Sigmoid colon (tissue), 7 donors: ENCODE measurements around the gene PUSL1. TPM values are rescaled to one million over a fixed set of nuclear protein-coding genes. Genes with fewer than 3 reads are reported as not detected.

ENCODE experiments used
- DNase-seq: peaks from one replicate; pipeline ENCODE4 v3.0.0-alpha.2; 2019
- H3K27ac ChIP-seq, 4 donors: fragments of 200-600 bp; sonication (generic); one replicate each; pipeline ENCODE4 v1.5.1; 2016 to 2019; ENCODE audit warnings: mild to moderate bottlenecking in 1 of 4
- H3K27me3 ChIP-seq, 3 donors: fragments of 200-600 bp; sonication (generic); one replicate each; pipeline ENCODE4 v1.5.1; 2019; ENCODE audit warnings: mild to moderate bottlenecking in 1 of 3
- H3K36me3 ChIP-seq, 4 donors: fragments of 200-600 bp; sonication (generic); one replicate each; pipeline ENCODE4 v1.5.1; 2016 to 2019
- H3K4me1 ChIP-seq, 4 donors: fragments of 200-600 bp; sonication (generic); one replicate each; pipeline ENCODE4 v1.5.1; 2017 to 2019
- H3K4me3 ChIP-seq, 4 donors: fragments of 200-600 bp; sonication (generic); one replicate each; pipeline ENCODE4 v1.5.1; 2017 to 2019; ENCODE audit warnings: mild to moderate bottlenecking in 2 of 4, moderate library complexity in 1 of 4
- H3K9me3 ChIP-seq, 4 donors: fragments of 200-600 bp in 3 of 4; sonication (generic) in 3 of 4; one replicate each; pipeline versions ENCODE4 v1.5.1 to v1.6.1; 2013 to 2019
- EP300 ChIP-seq, 4 donors: sonication (generic); formaldehyde crosslinking; IDR thresholded peaks; one replicate each; pipeline ENCODE4 v1.6.1; 2017; ENCODE audit warnings: antibody characterized with exemption in 4 of 4
- POLR2A ChIP-seq, 2 donors: fragments of 450-650 bp; IDR thresholded peaks; one replicate each; pipeline ENCODE4 v1.6.1; 2016; ENCODE audit warnings: antibody characterized with exemption in 2 of 2, mild to moderate bottlenecking in 2 of 2, moderate library complexity in 2 of 2
- POLR2AphosphoS5 ChIP-seq, 4 donors: sonication (generic); formaldehyde crosslinking; IDR thresholded peaks; one replicate each; pipeline ENCODE4 v1.6.1; 2017; ENCODE audit warnings: antibody characterized with exemption in 4 of 4
- WGBS, 2 donors: extraction: QIAGEN DNeasy Blood & Tissue Kit; methylation state at CpG; one replicate each; pipeline ENCODE4 v1.1.7; 2013; 5-methylcytosine and 5-hydroxymethylcytosine counted together
- intact Hi-C: fragments of 100-400 bp; cut with DNase I; formaldehyde crosslinking; loops from one replicate; pipeline ENCODE4 v1.15.1; 2023
- polyA plus RNA-seq, 3 donors: library from polyadenylated mRNA; stranded (reverse); fragments of 200-250 nt; gene quantifications; one replicate each; pipeline ENCODE4 v1.2.3, GENCODE V29; 2013
- total RNA-seq, 4 donors: library from RNA; depleted of rRNA; stranded (reverse); fragments of >200 nt; gene quantifications; one replicate each; pipeline ENCODE4 v1.1.0, GENCODE V29; 2016
- TF ChIP-seq, protein P1 (sequence below), 4 experiments: fragments of 450-650 bp in 3 of 4; fragments of 200-600 bp in 1 of 4; IDR thresholded peaks; one replicate each; pipeline ENCODE4 v1.5.1; 2016 to 2019; ENCODE audit warnings: antibody characterized with exemption in 4 of 4, mild to moderate bottlenecking in 3 of 4, moderate library complexity in 2 of 4
- donor health status: healthy with polysubstance abuse.
- donor health status: Bipolar disorder and iron deficiency.
- donor health status: healthy.

PUSL1 gene
- total and polyA plus RNA-seq, 7 donors = 12.6 to 24.0 (median 18.9) TPM

DNA sequence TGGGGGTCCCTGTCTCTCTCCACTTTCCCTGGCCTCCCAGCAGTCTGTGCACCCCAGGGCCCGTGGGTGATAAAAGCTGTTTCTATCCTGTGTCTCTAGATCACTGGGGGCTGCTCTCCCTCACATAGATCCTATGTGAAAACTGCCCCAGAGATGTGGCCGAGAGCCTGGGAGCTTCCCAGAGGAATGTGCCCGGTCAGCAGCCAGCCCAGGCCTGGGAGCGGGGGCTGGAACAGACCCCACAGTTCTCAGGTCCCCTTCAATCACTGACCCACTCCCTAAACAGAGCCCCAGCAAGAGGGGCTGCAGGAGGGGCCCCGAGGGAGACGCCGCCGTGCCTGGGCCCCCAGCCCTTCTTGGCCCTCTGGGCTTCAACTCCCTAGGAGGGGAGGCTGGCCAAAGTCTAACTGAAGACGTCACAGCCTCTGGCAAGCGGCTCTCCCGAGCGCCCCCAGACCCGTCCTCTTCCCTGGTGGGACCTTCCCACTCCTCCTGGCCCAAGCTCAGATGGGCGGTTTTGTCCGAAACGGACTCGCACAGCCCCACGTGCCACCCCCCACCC is 49.6 kb downstream of the PUSL1 start:
- WGBS, 2 donors = 13 to 20% methylated on average over 18 of the region's 18 CpGs
- Histone ChIP-seq H3K4me1 (peaks cover 0 to 90% (median 76%) of the 10 kb centered on the region in 4 donors), H3K4me3 (peak overlapping the region; percentile 65 to 76 (median 68)), H3K27ac (peak overlapping the region; percentile 86 to 95 (median 94)), H3K9me3 (no peaks in the 10 kb centered on the region), H3K36me3 (peaks cover 7 to 22% (median 9%) of the 10 kb centered on the region in 4 donors), H3K27me3 (no peaks in the 10 kb centered on the region)
- intact Hi-C loops = no loop called here
- DNase-seq = no peak
- TF ChIP-seq, protein P1, sequence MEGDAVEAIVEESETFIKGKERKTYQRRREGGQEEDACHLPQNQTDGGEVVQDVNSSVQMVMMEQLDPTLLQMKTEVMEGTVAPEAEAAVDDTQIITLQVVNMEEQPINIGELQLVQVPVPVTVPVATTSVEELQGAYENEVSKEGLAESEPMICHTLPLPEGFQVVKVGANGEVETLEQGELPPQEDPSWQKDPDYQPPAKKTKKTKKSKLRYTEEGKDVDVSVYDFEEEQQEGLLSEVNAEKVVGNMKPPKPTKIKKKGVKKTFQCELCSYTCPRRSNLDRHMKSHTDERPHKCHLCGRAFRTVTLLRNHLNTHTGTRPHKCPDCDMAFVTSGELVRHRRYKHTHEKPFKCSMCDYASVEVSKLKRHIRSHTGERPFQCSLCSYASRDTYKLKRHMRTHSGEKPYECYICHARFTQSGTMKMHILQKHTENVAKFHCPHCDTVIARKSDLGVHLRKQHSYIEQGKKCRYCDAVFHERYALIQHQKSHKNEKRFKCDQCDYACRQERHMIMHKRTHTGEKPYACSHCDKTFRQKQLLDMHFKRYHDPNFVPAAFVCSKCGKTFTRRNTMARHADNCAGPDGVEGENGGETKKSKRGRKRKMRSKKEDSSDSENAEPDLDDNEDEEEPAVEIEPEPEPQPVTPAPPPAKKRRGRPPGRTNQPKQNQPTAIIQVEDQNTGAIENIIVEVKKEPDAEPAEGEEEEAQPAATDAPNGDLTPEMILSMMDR (IDR thresholded peaks at IDR 0.05) = no peak
- TF ChIP-seq EP300 (IDR thresholded peaks at IDR 0.05) = no peak
- no peak for TF ChIP-seq POLR2AphosphoS5 (IDR thresholded peaks at IDR 0.05)
- no peak for TF ChIP-seq POLR2A (IDR thresholded peaks at IDR 0.05)

DNA sequence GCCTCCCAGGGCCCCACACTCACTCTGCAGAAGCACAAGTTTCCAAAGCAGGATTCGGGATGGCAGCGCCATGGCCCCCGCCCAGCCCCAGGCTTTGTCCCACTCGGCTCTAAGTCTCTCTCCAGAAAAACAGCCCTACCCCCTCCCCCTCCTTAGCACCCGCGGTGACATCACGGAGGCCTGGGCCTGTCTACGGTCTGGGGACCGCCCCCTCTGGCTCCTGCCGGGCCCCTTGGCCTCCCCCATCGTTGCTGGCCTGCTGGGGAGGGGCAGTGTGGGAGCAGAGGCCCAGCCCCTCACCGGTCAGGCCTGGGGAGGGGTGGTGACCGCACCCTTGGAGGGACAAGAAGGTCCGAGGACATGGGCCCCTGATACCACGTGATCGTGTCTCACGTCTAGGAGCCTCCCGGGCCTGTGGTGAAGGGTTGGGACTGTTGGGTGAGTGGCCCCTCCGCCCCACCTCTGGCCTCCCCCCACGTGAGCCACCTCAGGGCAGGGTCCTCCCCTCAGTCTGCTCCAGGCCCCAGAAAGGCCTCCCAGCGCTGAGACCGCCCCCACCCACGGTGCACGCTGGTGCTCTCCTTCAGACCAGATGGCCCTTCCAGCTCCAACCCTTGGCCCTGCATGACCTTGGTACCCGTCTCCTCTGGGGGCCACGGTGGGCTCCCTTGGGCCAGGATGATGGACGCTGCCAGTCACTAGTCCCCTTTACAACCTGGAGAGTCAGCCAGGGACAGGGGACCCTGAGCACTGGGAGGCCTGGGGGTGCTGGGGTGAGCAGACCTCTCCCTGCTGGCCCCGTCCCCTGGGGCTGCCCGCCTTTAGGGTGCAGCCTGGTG is 50.3 kb downstream of the PUSL1 start, which contains the start of gene MXRA8:
Gene MXRA8, minus strand, starts transcription at position 123 of the 839 bp plus-strand sequence. Its CDS starts 51 bp downstream, at position 72.
- H3K27ac ChIP-seq = peak within 1 kb of the TSS; percentile 86 to 95 (median 94)
- peaks cover 5 to 15% (median 7%) of the 10 kb centered on the region in 4 donors for H3K36me3 ChIP-seq
- no peaks in the 10 kb centered on the region for H3K27me3 ChIP-seq
- intact Hi-C loops = no loop called here
- no peaks in the 10 kb centered on the region for H3K9me3 ChIP-seq
- peak; percentile 95 for DNase-seq
- peaks cover 0 to 83% (median 72%) of the 10 kb centered on the region in 4 donors for H3K4me1 ChIP-seq
- TF ChIP-seq POLR2A (IDR thresholded peaks at IDR 0.05) (peak; percentile 48 to 49), POLR2AphosphoS5 (IDR thresholded peaks at IDR 0.05) (peak; percentile 62 to 85 (median 77)), EP300 (IDR thresholded peaks at IDR 0.05) (no peak)
- TF ChIP-seq, protein P1 (IDR thresholded peaks at IDR 0.05) = no peak
- H3K4me3 ChIP-seq = peak within 1 kb of the TSS; percentile 65 to 76 (median 68)
- WGBS, 2 donors = 12 to 26% methylated on average over 29 of the region's 29 CpGs

DNA sequence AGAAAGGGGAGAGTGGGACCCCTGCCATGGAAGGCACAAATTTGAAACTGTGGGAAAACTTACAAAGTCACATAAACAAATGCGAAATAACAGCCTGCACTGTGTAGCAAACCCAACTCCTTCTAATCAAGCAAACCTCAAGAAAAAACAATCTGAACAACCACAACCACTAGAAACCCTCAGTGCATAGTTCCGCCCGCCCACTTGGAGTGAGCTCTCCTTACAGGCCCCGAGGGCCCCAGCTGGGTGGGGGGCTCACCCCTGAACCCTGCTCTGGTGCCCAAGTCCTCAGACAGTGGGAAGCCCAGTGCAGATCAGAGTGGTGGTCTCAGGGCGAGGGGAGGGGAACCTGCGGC is 50.9 kb downstream of the PUSL1 start:
- no peaks in the 10 kb centered on the region for H3K27me3 ChIP-seq
- intact Hi-C loops = no loop called here
- H3K9me3 ChIP-seq = no peaks in the 10 kb centered on the region
- no peak for DNase-seq
- peaks cover 0 to 77% (median 66%) of the 10 kb centered on the region in 4 donors for H3K4me1 ChIP-seq
- H3K27ac ChIP-seq = peak overlapping the region; percentile 86 to 95 (median 94)
- TF ChIP-seq EP300 (IDR thresholded peaks at IDR 0.05) = no peak
- no peak for TF ChIP-seq POLR2A (IDR thresholded peaks at IDR 0.05)
- TF ChIP-seq, protein P1 (IDR thresholded peaks at IDR 0.05) = no peak
- TF ChIP-seq POLR2AphosphoS5 (IDR thresholded peaks at IDR 0.05) = no peak
- WGBS, 2 donors = 56 to 61% methylated on average over 6 of the region's 6 CpGs
- peak overlapping the region in 1 of 4 donors; percentile 69 for H3K4me3 ChIP-seq
- peaks cover 0 to 9% (median 6%) of the 10 kb centered on the region in 4 donors for H3K36me3 ChIP-seq

DNA sequence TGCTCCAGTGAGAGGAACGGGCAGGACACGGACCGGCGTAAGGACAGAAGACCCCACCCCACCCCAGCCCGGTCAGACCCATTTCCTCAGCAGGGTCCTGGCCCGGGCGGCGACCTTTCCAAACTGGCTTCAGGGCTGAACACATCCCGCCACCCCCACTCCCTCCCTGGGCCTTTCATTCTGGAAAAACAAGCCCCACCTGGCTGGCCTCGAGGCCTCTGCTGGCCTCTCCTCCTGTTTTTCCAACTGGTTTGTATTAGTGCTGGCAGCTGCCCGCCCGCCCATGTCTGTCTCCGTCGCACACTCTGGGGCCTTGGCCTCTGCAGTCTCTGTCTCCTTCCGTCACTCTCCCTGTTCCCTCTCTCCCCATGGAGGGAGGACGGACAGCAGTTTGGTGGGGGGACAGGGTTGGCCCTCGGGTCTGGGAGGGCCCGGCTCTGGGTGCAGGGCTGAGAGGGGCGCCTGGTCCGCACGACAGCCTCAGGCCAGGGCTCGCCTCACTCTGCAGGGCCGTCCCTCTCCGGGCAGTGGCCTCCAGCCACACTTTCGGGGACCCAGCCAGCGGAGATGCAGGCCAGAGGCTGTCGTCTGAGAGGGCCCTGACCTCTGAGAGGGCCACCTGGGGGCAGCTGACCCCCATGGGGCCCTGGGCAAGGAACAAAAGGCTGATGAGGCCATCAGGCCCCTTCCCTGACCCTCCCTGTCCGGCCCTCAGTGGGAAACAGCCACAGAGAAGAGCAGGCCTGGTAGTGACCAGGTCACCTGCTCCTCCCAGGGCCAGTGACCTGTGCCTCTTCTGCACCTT is 51.5 kb downstream of the PUSL1 start:
- intact Hi-C loops = no loop called here
- Histone ChIP-seq H3K27me3 (no peaks in the 10 kb centered on the region), H3K4me1 (peaks cover 0 to 71% (median 61%) of the 10 kb centered on the region in 4 donors), H3K36me3 (peaks cover 0 to 3% (median under 1%) of the 10 kb centered on the region in 4 donors), H3K9me3 (no peaks in the 10 kb centered on the region), H3K4me3 (no peak overlapping the region), H3K27ac (peak overlapping the region; percentile 86 to 95 (median 94))
- TF ChIP-seq EP300 (IDR thresholded peaks at IDR 0.05) (no peak), POLR2AphosphoS5 (IDR thresholded peaks at IDR 0.05) (peak in 3 of 4 donors; percentile 7 to 43 (median 25))
- DNase-seq = no peak
- WGBS, 2 donors = 65 to 71% methylated on average over 28 of the region's 28 CpGs
